Effector CD8-positive, alpha-beta T cell (primary cell): ENCODE results near the gene CEP89.
"Not testable (repeated sequence)": the region's sequence is repeated elsewhere in the genome, so short reads cannot be mapped to it uniquely, and the experiment has no call there.

ENCODE experiments used
- DNase-seq: peaks from one replicate; lab custom pipeline; 2025; lab: John Stamatoyannopoulos, UW

CEP89 gene

GRCh38 chr19:32833388-32833787, 138.4 kb downstream of the CEP89 start:
- not testable (repeated sequence) for DNase-seq

DNA sequence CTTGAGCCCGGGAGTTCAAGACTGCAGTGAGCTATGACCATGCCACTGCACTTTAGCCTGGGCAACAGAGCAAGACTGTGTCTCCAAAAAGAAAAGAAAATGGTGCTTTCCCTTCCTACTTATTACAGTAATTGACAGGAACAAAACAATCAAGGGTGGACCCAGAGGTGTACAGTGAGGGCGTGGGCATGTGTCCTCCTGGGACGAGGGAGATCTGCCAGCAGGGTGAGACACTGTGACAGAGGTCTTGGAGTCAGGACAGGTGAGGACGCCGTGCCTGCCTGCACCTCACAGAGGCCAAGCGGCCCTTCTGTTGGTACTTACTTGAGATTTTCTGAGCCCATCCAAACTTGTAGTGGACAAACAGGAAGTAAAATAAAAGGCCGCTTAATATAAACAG, 138.9 kb downstream of the CEP89 start:
- DNase-seq, result not testable (repeated sequence)

GRCh38 chr19:32832094-32832493, 139.7 kb downstream of the CEP89 start:
- DNase-seq, result not testable (repeated sequence)

DNA sequence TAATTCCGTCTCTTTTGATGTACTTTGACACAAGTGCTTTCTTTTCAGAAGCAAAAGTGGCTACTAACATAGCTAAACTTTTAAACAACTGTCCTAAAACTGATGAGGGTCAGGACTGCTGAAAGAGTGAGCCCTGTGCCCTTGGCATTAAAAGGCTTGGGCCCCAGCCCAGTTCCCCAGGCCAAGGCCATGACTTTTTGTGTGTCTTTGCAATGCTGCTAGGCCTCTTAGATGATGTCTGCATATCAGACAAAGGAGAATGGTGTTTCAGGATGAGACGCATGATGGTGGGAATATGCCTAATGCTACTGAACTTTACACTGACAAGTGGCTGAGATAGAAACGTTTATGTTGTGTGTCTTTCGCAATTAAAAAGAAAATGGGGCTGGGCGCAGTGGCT, 140.1 kb downstream of the CEP89 start:
- no peak for DNase-seq

GRCh38 chr19:32830231-32831014, 141.3 kb downstream of the CEP89 start:
- DNase-seq, result no peak

GRCh38 chr19:32829345-32829896, 142.3 kb downstream of the CEP89 start:
- no peak for DNase-seq

GRCh38 chr19:32828643-32829344, 143.0 kb downstream of the CEP89 start:
- DNase-seq, result no peak

DNA sequence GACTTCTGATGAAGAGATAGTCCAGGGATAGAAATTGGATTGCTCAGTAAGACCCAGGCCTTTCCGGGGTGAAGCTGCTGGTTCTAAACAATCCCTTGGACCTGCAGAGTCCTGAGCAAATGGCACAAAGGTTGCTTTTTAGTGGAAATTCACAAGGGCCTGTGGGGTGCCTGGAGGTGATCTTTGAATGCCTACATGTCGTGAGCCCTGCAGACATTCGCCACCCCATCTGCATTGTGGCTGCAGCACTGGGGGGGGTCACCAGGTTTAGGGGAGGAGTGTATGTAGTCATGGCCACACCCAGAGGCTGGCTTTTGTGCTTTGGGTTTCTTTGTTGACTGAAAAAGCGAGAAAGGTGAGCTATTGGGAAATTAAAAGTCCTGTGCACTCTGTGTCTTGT, 143.6 kb downstream of the CEP89 start:
- DNase-seq, result no peak
